NB4 (cell line): ENCODE measurements around the gene KIAA0319L.
"Not testable (repeated sequence)": the region's sequence is repeated elsewhere in the genome, so short reads cannot be mapped to it uniquely, and the experiment has no call there.

Source experiments
- CTCF ChIP-seq: IDR thresholded peaks from one replicate; pipeline ENCODE4 v1.5.1; 2012; ENCODE audit warnings: low read depth, low read length
- POLR2A ChIP-seq: IDR thresholded peaks from 2 replicates; pipeline ENCODE4 v1.6.1; 2011; ENCODE audit warnings: mild to moderate bottlenecking; ENCODE audit not compliant: insufficient read length; ENCODE audit errors: extremely low read depth

GRCh38 chr1:35576766-35577070 lies 19.5 kb upstream of the KIAA0319L start:
- not testable (repeated sequence) for TF ChIP-seq CTCF, POLR2A
